Measurements from ENCODE around the gene TMEM174. TPM values are rescaled to one million over a fixed set of nuclear protein-coding genes. Genes with fewer than 3 reads are reported as not detected.

The TMEM174 gene
- total RNA-seq, 3 donors from 2014 or later: not detected

DNA sequence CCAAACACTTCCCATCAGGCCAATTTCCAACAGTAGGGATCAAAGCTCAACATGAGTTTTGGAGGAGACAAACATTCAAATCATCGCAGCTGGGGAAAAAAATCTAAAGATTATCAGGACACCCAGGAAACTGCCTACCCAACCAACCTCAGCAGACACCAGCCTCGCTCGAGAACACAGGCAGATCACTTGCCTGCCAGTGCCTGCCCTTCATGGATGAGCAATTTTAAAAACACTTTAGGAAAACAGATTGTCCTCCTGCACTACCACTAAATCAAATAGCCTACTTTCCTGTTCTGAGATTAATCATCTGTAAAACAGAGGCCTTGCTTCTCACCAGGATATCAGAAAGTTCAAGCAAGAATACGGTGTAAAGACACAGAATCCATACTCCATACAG lies 14.7 kb upstream of the TMEM174 start:
- intact Hi-C loops (cut with DNase I; ENCODE audit: low total_unique reads): no loop called here
- Histone ChIP-seq H3K36me3 (no peaks in the 10 kb centered on the region), H3K4me1 (no peaks in the 10 kb centered on the region), H3K27me3 (no peaks in the 10 kb centered on the region), H3K9me3 (no peaks in the 10 kb centered on the region), H3K27ac (no peak overlapping the region), H3K4me3 (no peak overlapping the region)
- TF ChIP-seq POLR2AphosphoS5 (IDR thresholded peaks at IDR 0.05): no peak
- TF ChIP-seq POLR2A (IDR thresholded peaks at IDR 0.05): no peak
- TF ChIP-seq, protein P1, sequence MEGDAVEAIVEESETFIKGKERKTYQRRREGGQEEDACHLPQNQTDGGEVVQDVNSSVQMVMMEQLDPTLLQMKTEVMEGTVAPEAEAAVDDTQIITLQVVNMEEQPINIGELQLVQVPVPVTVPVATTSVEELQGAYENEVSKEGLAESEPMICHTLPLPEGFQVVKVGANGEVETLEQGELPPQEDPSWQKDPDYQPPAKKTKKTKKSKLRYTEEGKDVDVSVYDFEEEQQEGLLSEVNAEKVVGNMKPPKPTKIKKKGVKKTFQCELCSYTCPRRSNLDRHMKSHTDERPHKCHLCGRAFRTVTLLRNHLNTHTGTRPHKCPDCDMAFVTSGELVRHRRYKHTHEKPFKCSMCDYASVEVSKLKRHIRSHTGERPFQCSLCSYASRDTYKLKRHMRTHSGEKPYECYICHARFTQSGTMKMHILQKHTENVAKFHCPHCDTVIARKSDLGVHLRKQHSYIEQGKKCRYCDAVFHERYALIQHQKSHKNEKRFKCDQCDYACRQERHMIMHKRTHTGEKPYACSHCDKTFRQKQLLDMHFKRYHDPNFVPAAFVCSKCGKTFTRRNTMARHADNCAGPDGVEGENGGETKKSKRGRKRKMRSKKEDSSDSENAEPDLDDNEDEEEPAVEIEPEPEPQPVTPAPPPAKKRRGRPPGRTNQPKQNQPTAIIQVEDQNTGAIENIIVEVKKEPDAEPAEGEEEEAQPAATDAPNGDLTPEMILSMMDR (IDR thresholded peaks at IDR 0.05): no peak
- DNase-seq (ENCODE audit: low spot score in 2 of 2): no peak

DNA sequence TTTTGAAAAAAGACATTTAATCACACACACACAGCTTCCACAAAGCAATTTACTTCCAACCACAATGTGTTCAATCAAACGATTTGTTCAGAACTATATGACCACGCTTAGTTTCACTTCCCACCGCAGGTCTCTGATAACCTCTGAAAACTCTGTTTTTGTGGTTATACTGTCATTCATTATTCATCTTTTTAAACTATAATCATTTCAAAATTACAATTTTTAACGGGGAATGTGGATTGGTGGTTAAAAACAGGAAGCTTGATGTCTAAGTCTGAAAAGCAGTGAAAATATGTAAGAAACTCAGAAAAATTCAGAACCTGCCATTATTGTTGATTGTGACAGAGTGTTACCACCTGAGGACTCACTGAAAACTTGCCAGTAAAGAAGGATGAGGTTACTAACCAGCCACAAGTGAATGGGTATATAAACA lies 12.7 kb upstream of the TMEM174 start:
- no peaks in the 10 kb centered on the region for H3K4me1 ChIP-seq
- no peak for DNase-seq (ENCODE audit: low spot score in 2 of 2)
- no peak overlapping the region for H3K27ac ChIP-seq
- no peaks in the 10 kb centered on the region for H3K36me3 ChIP-seq
- no peaks in the 10 kb centered on the region for H3K27me3 ChIP-seq
- H3K4me3 ChIP-seq: no peak overlapping the region
- intact Hi-C loops (cut with DNase I; ENCODE audit: low total_unique reads): no loop called here
- no peaks in the 10 kb centered on the region for H3K9me3 ChIP-seq
- TF ChIP-seq POLR2AphosphoS5 (IDR thresholded peaks at IDR 0.05): no peak
- TF ChIP-seq, protein P1 (IDR thresholded peaks at IDR 0.05): no peak
- TF ChIP-seq POLR2A (IDR thresholded peaks at IDR 0.05): no peak

DNA sequence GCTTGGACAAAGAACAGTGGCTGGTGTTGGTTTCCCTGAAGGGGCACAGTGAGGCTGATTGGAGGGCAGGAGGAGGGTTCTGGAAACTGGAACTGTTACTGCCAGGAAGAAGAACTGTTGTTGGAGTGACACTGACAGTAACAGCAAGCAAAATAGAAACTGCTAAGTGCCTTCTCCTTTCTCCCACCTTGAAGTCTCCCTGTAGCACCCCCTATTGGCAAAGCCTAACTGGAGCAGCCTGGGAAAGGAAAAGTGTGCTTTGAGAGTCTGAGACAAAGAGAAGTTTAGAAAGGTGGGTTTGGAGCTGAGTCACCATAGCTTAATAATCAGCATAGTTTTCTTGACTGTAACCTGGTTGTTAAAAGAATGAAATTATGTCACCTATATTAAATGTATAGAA lies 2.5 kb upstream of the TMEM174 start:
- DNase-seq (ENCODE audit: low spot score in 2 of 2): no peak
- intact Hi-C loops (cut with DNase I; ENCODE audit: low total_unique reads): no loop called here
- TF ChIP-seq POLR2A (IDR thresholded peaks at IDR 0.05): no peak
- TF ChIP-seq, protein P1 (IDR thresholded peaks at IDR 0.05): no peak
- TF ChIP-seq POLR2AphosphoS5 (IDR thresholded peaks at IDR 0.05): no peak
- H3K9me3 ChIP-seq: no peaks in the 10 kb centered on the region
- H3K27me3 ChIP-seq: no peaks in the 10 kb centered on the region
- no peak overlapping the region for H3K27ac ChIP-seq
- H3K4me1 ChIP-seq: no peaks in the 10 kb centered on the region
- no peaks in the 10 kb centered on the region for H3K36me3 ChIP-seq
- no peak overlapping the region for H3K4me3 ChIP-seq

DNA sequence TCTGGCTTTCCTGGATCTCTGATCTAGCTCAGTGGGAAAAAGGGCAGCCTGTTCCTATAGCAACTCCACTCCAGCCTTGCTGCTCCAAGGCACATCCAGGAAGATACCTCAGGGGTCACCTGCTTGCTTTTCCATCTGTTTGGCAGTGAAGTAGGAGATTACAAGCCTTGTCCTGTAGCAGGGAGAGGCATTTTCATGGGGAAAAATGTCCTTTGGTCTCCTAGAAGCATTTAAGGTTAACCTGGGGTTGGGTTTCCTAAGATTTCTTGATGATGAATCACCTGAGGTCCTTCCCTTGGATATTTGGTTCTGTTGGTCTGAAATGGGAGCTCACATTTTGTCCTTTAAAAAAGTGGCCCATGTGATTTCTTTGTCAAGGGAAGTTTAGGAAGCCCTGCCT lies 1.5 kb upstream of the TMEM174 start:
- H3K4me3 ChIP-seq: no peak overlapping the region
- no peak overlapping the region for H3K27ac ChIP-seq
- no peak for TF ChIP-seq POLR2A (IDR thresholded peaks at IDR 0.05)
- TF ChIP-seq, protein P1 (IDR thresholded peaks at IDR 0.05): no peak
- no peak for TF ChIP-seq POLR2AphosphoS5 (IDR thresholded peaks at IDR 0.05)
- H3K27me3 ChIP-seq: no peaks in the 10 kb centered on the region
- DNase-seq (ENCODE audit: low spot score in 2 of 2): no peak
- H3K36me3 ChIP-seq: no peaks in the 10 kb centered on the region
- H3K9me3 ChIP-seq: no peaks in the 10 kb centered on the region
- intact Hi-C loops (cut with DNase I; ENCODE audit: low total_unique reads): no loop called here
- no peaks in the 10 kb centered on the region for H3K4me1 ChIP-seq

DNA sequence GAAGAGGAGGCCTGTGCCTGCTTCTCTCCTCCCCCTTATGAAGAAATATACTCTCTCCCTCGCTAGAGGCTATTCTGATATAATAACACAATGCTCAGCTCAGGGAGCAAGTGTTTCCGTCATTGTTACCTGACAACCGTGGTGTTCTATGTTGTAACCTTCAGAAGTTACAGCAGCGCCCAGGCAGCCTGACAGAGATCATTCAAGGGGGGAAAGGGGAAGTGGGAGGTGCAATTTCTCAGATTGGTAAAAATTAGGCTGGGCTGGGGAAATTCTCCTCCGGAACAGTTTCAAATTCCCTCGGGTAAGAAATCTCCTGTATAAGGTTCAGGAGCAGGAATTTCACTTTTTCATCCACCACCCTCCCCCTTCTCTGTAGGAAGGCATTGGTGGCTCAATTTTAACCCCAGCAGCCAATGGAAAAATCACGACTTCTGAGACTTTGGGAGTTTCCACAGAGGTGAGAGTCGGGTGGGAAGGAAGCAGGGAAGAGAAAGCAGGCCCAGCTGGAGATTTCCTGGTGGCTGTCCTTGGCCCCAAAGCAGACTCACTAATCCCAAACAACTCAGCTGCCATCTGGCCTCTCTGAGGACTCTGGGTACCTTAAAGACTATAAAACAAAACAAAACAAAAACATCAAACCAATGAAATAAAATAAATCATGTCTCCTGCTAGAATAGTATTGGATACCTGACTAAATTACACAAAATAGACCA lies 1.3 kb downstream of the TMEM174 start:
- TF ChIP-seq POLR2AphosphoS5 (IDR thresholded peaks at IDR 0.05) (no peak), POLR2A (IDR thresholded peaks at IDR 0.05) (no peak)
- TF ChIP-seq, protein P1 (IDR thresholded peaks at IDR 0.05): no peak
- intact Hi-C loops (cut with DNase I; ENCODE audit: low total_unique reads): no loop called here
- Histone ChIP-seq H3K36me3 (no peaks in the 10 kb centered on the region), H3K27me3 (no peaks in the 10 kb centered on the region), H3K27ac (no peak overlapping the region), H3K9me3 (no peaks in the 10 kb centered on the region), H3K4me1 (no peaks in the 10 kb centered on the region), H3K4me3 (no peak overlapping the region)
- DNase-seq (ENCODE audit: low spot score in 2 of 2): no peak

All from breast epithelium (tissue), 4 donors.